Measurements from ENCODE around the gene SETBP1. TPM values are rescaled to one million over a fixed set of nuclear protein-coding genes. Genes with fewer than 3 reads are reported as not detected.
"Not testable (repeated sequence)": the region's sequence is repeated elsewhere in the genome, so short reads cannot be mapped to it uniquely, and the experiment has no call there.

SETBP1 gene
- total RNA-seq, 1 experiment from 2014 or later = 0.05 TPM

- Histone ChIP-seq H3K4me2 (ENCODE audit: low read length) (no peak overlapping the region), H3K9me2 (ENCODE audit: insufficient read depth) (no peaks in the 10 kb centered on the region), H3K27ac (ENCODE audit: low read depth, low read length) (no peak overlapping the region), H3K4me3 (replicated peaks in 1 of 2; ENCODE audit: low read depth in 1 of 2, low read length in 2 of 2) (no peak overlapping the region), H3K27me3 (ENCODE audit: insufficient read depth, low read length) (no peaks in the 10 kb centered on the region), H3K36me3 (ENCODE audit: control insufficient read depth in 1 of 2, insufficient read depth in 2 of 2, low read length in 2 of 2) (no peaks in the 10 kb centered on the region), H2AFZ (ENCODE audit: low read depth, low read length, poor library complexity, severe bottlenecking) (no peak overlapping the region), H4K20me1 (ENCODE audit: insufficient read depth) (no peaks in the 10 kb centered on the region), H3K9me3 (ENCODE audit: control insufficient read depth in 1 of 2, insufficient read depth in 1 of 2, low read depth in 1 of 2, low read length in 2 of 2) (peaks cover 15 to 32% of the 10 kb centered on the region in 2 experiments; a peak in 2 of 4 replicates), H3K9ac (ENCODE audit: low read length) (no peak overlapping the region), H3K4me1 (ENCODE audit: control insufficient read depth in 1 of 2, insufficient read depth in 2 of 2, low read length in 2 of 2) (no peaks in the 10 kb centered on the region), H3K79me2 (ENCODE audit: insufficient read depth, low read length) (no peaks in the 10 kb centered on the region)
- DNase-seq (ENCODE audit: low read depth, low spot score) (no peak), ATAC-seq (no peak)
- BruUV-seq (replicated peaks) = no TSS peak
- ChIA-PET RAD21 (ENCODE audit: low non-redundant PET in 1 of 2, low total read pairs in 2 of 2, uncharacterized antibody in 2 of 2, unreplicated experiment in 2 of 2) (no interaction called here), CTCF (no interaction called here), POLR2A (no interaction called here)
- TF ChIP-seq SIN3A (IDR thresholded peaks at IDR 0.05; ENCODE audit: low read depth) (no peak), SRF (IDR thresholded peaks at IDR 0.05; ENCODE audit: low read depth) (no peak), POLR2AphosphoS5 (IDR thresholded peaks at IDR 0.05; ENCODE audit: low read depth, low read length) (no peak), MAX (IDR thresholded peaks at IDR 0.05) (no peak), CEBPB (IDR thresholded peaks at IDR 0.05; ENCODE audit: low read depth) (no peak), POLR2A (IDR thresholded peaks at IDR 0.05; ENCODE audit: borderline replicate concordance, extremely low read depth, insufficient read depth, insufficient read length) (no peak), ATF3 (IDR thresholded peaks at IDR 0.05) (no peak), TCF7L2 (IDR thresholded peaks at IDR 0.05; ENCODE audit: borderline replicate concordance, extremely low read depth, insufficient read depth, insufficient read length) (no peak), SP1 (IDR thresholded peaks at IDR 0.05; ENCODE audit: low read depth) (no peak), RAD21 (IDR thresholded peaks at IDR 0.05; ENCODE audit: low read depth) (no peak), EZH2 (IDR thresholded peaks at IDR 0.05) (no peak), EGR1 (IDR thresholded peaks at IDR 0.05; ENCODE audit: low read depth) (no peak), JUND (IDR thresholded peaks at IDR 0.05) (no peak), CBX3 (IDR thresholded peaks at IDR 0.05; ENCODE audit: low read depth) (no peak), ZBTB33 (IDR thresholded peaks at IDR 0.05; ENCODE audit: extremely low read depth, insufficient replicate concordance, low read length) (no peak), YY1 (IDR thresholded peaks at IDR 0.05; ENCODE audit: extremely low read depth, insufficient replicate concordance, low read depth, low read length) (no peak), ZNF274 (IDR thresholded peaks at IDR 0.05; ENCODE audit: low read depth, low read length) (no peak), REST (IDR thresholded peaks at IDR 0.05; ENCODE audit: low read depth) (no peak)
- intact Hi-C loops (cut with micrococcal nuclease) = no loop called here
These were observed 119.3 kb downstream of the SETBP1 start for GRCh38 chr18:44799907-44800421.

GRCh38 chr18:44800766-44801165 lies 120.1 kb downstream of the SETBP1 start:
- peaks cover 15 to 32% of the 10 kb centered on the region in 2 experiments; a peak in 2 of 4 replicates for H3K9me3 ChIP-seq (ENCODE audit: control insufficient read depth in 1 of 2, insufficient read depth in 1 of 2, low read depth in 1 of 2, low read length in 2 of 2)
- ATAC-seq; H3K27ac ChIP-seq (ENCODE audit: low read depth, low read length); H3K9ac ChIP-seq (ENCODE audit: low read length); H3K9me2 ChIP-seq (ENCODE audit: insufficient read depth); H3K4me1 ChIP-seq (ENCODE audit: control insufficient read depth in 1 of 2, insufficient read depth in 2 of 2, low read length in 2 of 2); H3K4me3 ChIP-seq (replicated peaks in 1 of 2; ENCODE audit: low read depth in 1 of 2, low read length in 2 of 2); H4K20me1 ChIP-seq (ENCODE audit: insufficient read depth); CTCF ChIA-PET; H3K79me2 ChIP-seq (ENCODE audit: insufficient read depth, low read length); H3K27me3 ChIP-seq (ENCODE audit: insufficient read depth, low read length); DNase-seq (ENCODE audit: low read depth, low spot score); BruUV-seq (replicated peaks); intact Hi-C loops (cut with micrococcal nuclease); H3K36me3 ChIP-seq (ENCODE audit: control insufficient read depth in 1 of 2, insufficient read depth in 2 of 2, low read length in 2 of 2); H2AFZ ChIP-seq (ENCODE audit: low read depth, low read length, poor library complexity, severe bottlenecking); H3K4me2 ChIP-seq (ENCODE audit: low read length); RAD21 ChIA-PET (ENCODE audit: low non-redundant PET in 1 of 2, low total read pairs in 2 of 2, uncharacterized antibody in 2 of 2, unreplicated experiment in 2 of 2); POLR2A ChIA-PET: not testable (repeated sequence)
